K562 (cell line): ENCODE data around the gene TRABD2B. TPM values are rescaled to one million over a fixed set of nuclear protein-coding genes. Genes with fewer than 3 reads are reported as not detected.
A peak's percentile ranks its signal among the peaks of the same experiment; 100 is the strongest.

ENCODE experiments used
- ARNT ChIP-seq, 2 experiments: fragments of 450-650 bp; IDR thresholded peaks; 2 replicates each; pipeline ENCODE4 v1.6.1; 2016; ENCODE audit warnings: mild to moderate bottlenecking in 1 of 2
- ATF1 ChIP-seq, 2 experiments: fragments of 450-650 bp in 1 of 2; IDR thresholded peaks; 2 replicates each; pipeline ENCODE4 v1.6.1; 2016; ENCODE audit warnings: missing compliant biosample characterization in 1 of 2, missing genetic modification characterization in 1 of 2
- ATF4 ChIP-seq: fragments of 450-650 bp; formaldehyde crosslinking; IDR thresholded peaks from 2 replicates; pipeline ENCODE4 v1.4.0; 2022; ENCODE audit warnings: mild to moderate bottlenecking, moderate library complexity
- BHLHE40 ChIP-seq: IDR thresholded peaks from 2 replicates; pipeline ENCODE4 v1.6.1; 2011; ENCODE audit warnings: low read length, improper control_type of control experiment
- CREM ChIP-seq: IDR thresholded peaks from 2 replicates; pipeline ENCODE4 v1.6.1; 2014; ENCODE audit warnings: antibody characterized with exemption, low read depth
- CTBP1 ChIP-seq: fragments of 450-650 bp; IDR thresholded peaks from 2 replicates; pipeline ENCODE4 v1.6.1; 2016; ENCODE audit warnings: borderline replicate concordance
- GTF2F1 ChIP-seq: IDR thresholded peaks from 2 replicates; pipeline ENCODE4 v1.6.1; 2011; ENCODE audit warnings: low read depth, low read length, improper control_type of control experiment
- HDAC3 ChIP-seq: fragments of 450-650 bp; IDR thresholded peaks from 2 replicates; pipeline ENCODE4 v1.6.1; 2018; ENCODE audit warnings: borderline replicate concordance, mild to moderate bottlenecking, moderate library complexity; ENCODE audit not compliant: partially characterized antibody
- HMGXB4 ChIP-seq: sonication (generic); formaldehyde crosslinking; IDR thresholded peaks from 2 replicates; pipeline ENCODE4 v1.8.1; 2023; ENCODE audit warnings: mild to moderate bottlenecking, missing genetic modification reagents
- KAT8 ChIP-seq: fragments of 450-650 bp; IDR thresholded peaks from 2 replicates; pipeline ENCODE4 v1.6.1; 2016; ENCODE audit warnings: low read depth, mild to moderate bottlenecking
- LEF1 ChIP-seq: fragments of 450-650 bp; IDR thresholded peaks from 2 replicates; pipeline ENCODE4 v1.6.1; 2016; ENCODE audit warnings: mild to moderate bottlenecking
- MECOM ChIP-seq: fragments of 250-450 bp; sonication (Bioruptor Pico); IDR thresholded peaks from 2 replicates; pipeline ENCODE4 v1.8.0; 2022; ENCODE audit warnings: inconsistent platforms
- NFYB ChIP-seq: IDR thresholded peaks from 2 replicates; pipeline ENCODE4 v1.6.1; 2011; ENCODE audit warnings: mild to moderate bottlenecking, moderate library complexity; ENCODE audit not compliant: insufficient read length; ENCODE audit errors: extremely low read depth
- PTBP1 ChIP-seq: fragments of 200-400 bp; formaldehyde crosslinking; IDR thresholded peaks from 2 replicates; pipeline ENCODE4 v1.6.1; 2017; ENCODE audit warnings: low read depth, low read length
- PTTG1 ChIP-seq: fragments of 450-650 bp; IDR thresholded peaks from 2 replicates; pipeline ENCODE4 v1.6.1; 2016; ENCODE audit warnings: low read depth, mild to moderate bottlenecking, missing genetic modification characterization, missing compliant biosample characterization
- RFX5 ChIP-seq: IDR thresholded peaks from 2 replicates; pipeline ENCODE4 v1.6.1; 2011; ENCODE audit warnings: low read depth, mild to moderate bottlenecking, improper control_type of control experiment, low read length
- SMARCC2 ChIP-seq: fragments of 450-650 bp; IDR thresholded peaks from 2 replicates; pipeline ENCODE4 v1.6.1; 2017; ENCODE audit warnings: antibody characterized with exemption, moderate library complexity, mild to moderate bottlenecking, low read depth
- TBP ChIP-seq: optimal IDR thresholded peaks from 2 replicates; pipeline ENCODE3; 2011; ENCODE audit warnings: low read depth, low read length, improper control_type of control experiment
- TFAM ChIP-seq: fragments of 250-450 bp; sonication (Bioruptor Pico); conservative IDR thresholded peaks from 2 replicates; pipeline ENCODE4 v1.5.0; 2021; ENCODE audit warnings: mild to moderate bottlenecking, moderate library complexity
- XRCC3 ChIP-seq: fragments of 450-650 bp; IDR thresholded peaks from 2 replicates; pipeline ENCODE4 v1.6.1; 2017; ENCODE audit warnings: mild to moderate bottlenecking, moderate library complexity
- ZNF140 ChIP-seq: fragments of 250-450 bp; sonication (Bioruptor Pico); IDR thresholded peaks from 2 replicates; pipeline ENCODE4 v1.8.0; 2021; ENCODE audit warnings: moderate library complexity, mild to moderate bottlenecking, inconsistent platforms
- ZNF561 ChIP-seq: fragments of 450-650 bp; formaldehyde crosslinking; conservative IDR thresholded peaks from 2 replicates; pipeline ENCODE4 v1.4.0; 2020; ENCODE audit warnings: mild to moderate bottlenecking, moderate library complexity
- ZNF740 ChIP-seq, 3 experiments: fragments of 200-800 bp in 1 of 3; sonication (Bioruptor generic) in 1 of 3; sonication (generic) in 1 of 3; formaldehyde crosslinking in 1 of 3; IDR thresholded peaks; 2 replicates each; pipeline versions ENCODE4 v1.6.1 to v1.8.0; 2016 to 2022; ENCODE audit warnings: mild to moderate bottlenecking in 2 of 3, missing compliant biosample characterization in 2 of 3, missing genetic modification characterization in 2 of 3, missing genetic modification reagents in 1 of 3
- ZSCAN29 ChIP-seq: fragments of 450-650 bp; IDR thresholded peaks from 2 replicates; pipeline ENCODE4 v1.6.1; 2017
- polyA plus RNA-seq, 8 experiments: library from polyadenylated mRNA; depleted of rRNA in 4 of 8; stranded (reverse) in 5 of 8; unstranded in 3 of 8; fragments of >200 nt; fragmentation: Nextera tagmentation in 2 of 8; fragmentation: Illumina TruSeq in 1 of 8; extraction: Ambion mirVana in 2 of 8; extraction: Trizol in 1 of 8; gene quantifications; 2 replicates each; pipeline versions ENCODE4 v1.2.1 to v1.2.3, GENCODE V29; 2011 to 2014; ENCODE audit warnings: inconsistent platforms in 1 of 8, missing spikeins in 1 of 8
- total RNA-seq, 7 experiments: library from RNA; depleted of rRNA in 6 of 7; stranded (reverse); fragments of >200 nt in 6 of 7; fragmentation: Illumina TruSeq in 2 of 7; extraction: Trizol in 2 of 7; gene quantifications; 2 replicates each; pipeline versions ENCODE4 v1.2.1 to v1.2.3, GENCODE V29; 2011 to 2021; ENCODE audit warnings: low replicate concordance in 1 of 7
- TF ChIP-seq, protein P1 (sequence below): sonication (generic); formaldehyde crosslinking; IDR thresholded peaks from 2 replicates; pipeline ENCODE4 v1.8.0; 2022; ENCODE audit warnings: missing genetic modification reagents, mild to moderate bottlenecking, borderline replicate concordance
- TF ChIP-seq, protein P2 (sequence below): fragments of 450-650 bp; formaldehyde crosslinking; IDR thresholded peaks from 2 replicates; pipeline ENCODE4 v1.4.0; 2020; ENCODE audit warnings: mild to moderate bottlenecking

Gene TRABD2B
- total and polyA plus RNA-seq, 9 of the 15 experiments (the other 6 are each of a cell fraction or from before 2014, with no cell fraction given): not detected

- TF ChIP-seq ARNT (IDR thresholded peaks at IDR 0.05): no peak
- TF ChIP-seq NFYB: no peak
- no peak for TF ChIP-seq ATF1 (CRISPR knock-in tag; IDR thresholded peaks at IDR 0.05)
- 0 out of 2 replicates have a peak, but pooled peaks have one; percentile 26 for TF ChIP-seq ATF1 (tag; IDR thresholded peaks at IDR 0.05)
- TF ChIP-seq PTTG1 (tag): no peak
- TF ChIP-seq PTBP1: no peak
- TF ChIP-seq XRCC3: no peak
- no peak for TF ChIP-seq ZNF740 (CRISPR knock-in tag; IDR thresholded peaks at IDR 0.05)
- no peak for TF ChIP-seq ZNF740 (tag; IDR thresholded peaks at IDR 0.05)
- TF ChIP-seq GTF2F1: no peak
- TF ChIP-seq BHLHE40: no peak
- TF ChIP-seq ZSCAN29: no peak
- TF ChIP-seq ZNF140: no peak
- TF ChIP-seq HDAC3: no peak
- TF ChIP-seq CREM: peak; percentile 19; the same call in 1 of the 2 replicates
- peak; percentile 62; the same call in 1 of the 2 replicates for TF ChIP-seq CTBP1
- no peak for TF ChIP-seq KAT8
- no peak for TF ChIP-seq ZNF561
- TF ChIP-seq LEF1: no peak
- TF ChIP-seq MECOM (CRISPR knock-in tag): no peak
- no peak for TF ChIP-seq RFX5
- no peak for TF ChIP-seq TFAM (CRISPR knock-in tag)
- 0 out of 2 replicates have a peak, but pooled peaks have one; percentile 21 for TF ChIP-seq ATF4 (CRISPR knock-in tag)
- TF ChIP-seq, protein P1, sequence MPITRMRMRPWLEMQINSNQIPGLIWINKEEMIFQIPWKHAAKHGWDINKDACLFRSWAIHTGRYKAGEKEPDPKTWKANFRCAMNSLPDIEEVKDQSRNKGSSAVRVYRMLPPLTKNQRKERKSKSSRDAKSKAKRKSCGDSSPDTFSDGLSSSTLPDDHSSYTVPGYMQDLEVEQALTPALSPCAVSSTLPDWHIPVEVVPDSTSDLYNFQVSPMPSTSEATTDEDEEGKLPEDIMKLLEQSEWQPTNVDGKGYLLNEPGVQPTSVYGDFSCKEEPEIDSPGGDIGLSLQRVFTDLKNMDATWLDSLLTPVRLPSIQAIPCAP (CRISPR knock-in tag): no peak
- no peak for TF ChIP-seq HMGXB4 (CRISPR knock-in tag)
- TF ChIP-seq TBP: no peak
- TF ChIP-seq, protein P2, sequence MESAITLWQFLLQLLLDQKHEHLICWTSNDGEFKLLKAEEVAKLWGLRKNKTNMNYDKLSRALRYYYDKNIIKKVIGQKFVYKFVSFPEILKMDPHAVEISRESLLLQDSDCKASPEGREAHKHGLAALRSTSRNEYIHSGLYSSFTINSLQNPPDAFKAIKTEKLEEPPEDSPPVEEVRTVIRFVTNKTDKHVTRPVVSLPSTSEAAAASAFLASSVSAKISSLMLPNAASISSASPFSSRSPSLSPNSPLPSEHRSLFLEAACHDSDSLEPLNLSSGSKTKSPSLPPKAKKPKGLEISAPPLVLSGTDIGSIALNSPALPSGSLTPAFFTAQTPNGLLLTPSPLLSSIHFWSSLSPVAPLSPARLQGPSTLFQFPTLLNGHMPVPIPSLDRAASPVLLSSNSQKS (CRISPR knock-in tag): no peak
- TF ChIP-seq SMARCC2: no peak
Measured at GRCh38 chr1:47921935-47922415, 75.2 kb downstream of the TRABD2B start (continued).
